ENCODE data around the gene RSPH1. TPM values are rescaled to one million over a fixed set of nuclear protein-coding genes. Genes with fewer than 3 reads are reported as not detected.

RSPH1 gene
- total and polyA plus RNA-seq, 2 of the 8 experiments (the other 6 are each of a cell fraction or from before 2014, with no cell fraction given): 0.24 TPM; not detected in 1

- TF ChIP-seq ATF2 (IDR thresholded peaks at IDR 0.05; ENCODE audit: low read length) (no peak), RFX5 (IDR thresholded peaks at IDR 0.05; ENCODE audit: borderline replicate concordance, low read depth, low read length) (no peak), RNF2 (IDR thresholded peaks at IDR 0.05; ENCODE audit: borderline replicate concordance, low read depth, low read length, missing control alignments, poor library complexity, severe bottlenecking) (no peak), MAX (IDR thresholded peaks at IDR 0.05) (no peak), SAP30 (IDR thresholded peaks at IDR 0.05; ENCODE audit: insufficient read depth, insufficient replicate concordance, low read length) (no peak), TEAD4 (IDR thresholded peaks at IDR 0.05; ENCODE audit: low read depth, low read length) (no peak)
Observed at GRCh38 chr21:42518626-42519025, 22.6 kb upstream of the RSPH1 start (continued).

All from H1 (cell line).